GM13977 (cell line): ENCODE results near the gene GGA2.

Experiments used
- DNase-seq: peaks from one replicate; pipeline ENCODE4 v3.0.0; 2012; ENCODE audit warnings: low spot score
- in situ Hi-C: fragments of 300-500 bp; cut with MboI; formaldehyde crosslinking; loops from one replicate; pipeline ENCODE4 v1.12.0; 2022; ENCODE audit warnings: low sequenced_read_pairs, low pct_unique_long_range_greater_than_20kb, mixed read lengths, inconsistent platforms; ENCODE audit not compliant: unreplicated experiment
- TF ChIP-seq, protein P1 (sequence below): IDR thresholded peaks from 2 replicates; pipeline ENCODE4 v1.5.1; 2012; ENCODE audit warnings: mild to moderate bottlenecking, control low read depth; ENCODE audit not compliant: insufficient read depth; ENCODE audit errors: extremely low read depth, missing control alignments

Gene GGA2

DNA sequence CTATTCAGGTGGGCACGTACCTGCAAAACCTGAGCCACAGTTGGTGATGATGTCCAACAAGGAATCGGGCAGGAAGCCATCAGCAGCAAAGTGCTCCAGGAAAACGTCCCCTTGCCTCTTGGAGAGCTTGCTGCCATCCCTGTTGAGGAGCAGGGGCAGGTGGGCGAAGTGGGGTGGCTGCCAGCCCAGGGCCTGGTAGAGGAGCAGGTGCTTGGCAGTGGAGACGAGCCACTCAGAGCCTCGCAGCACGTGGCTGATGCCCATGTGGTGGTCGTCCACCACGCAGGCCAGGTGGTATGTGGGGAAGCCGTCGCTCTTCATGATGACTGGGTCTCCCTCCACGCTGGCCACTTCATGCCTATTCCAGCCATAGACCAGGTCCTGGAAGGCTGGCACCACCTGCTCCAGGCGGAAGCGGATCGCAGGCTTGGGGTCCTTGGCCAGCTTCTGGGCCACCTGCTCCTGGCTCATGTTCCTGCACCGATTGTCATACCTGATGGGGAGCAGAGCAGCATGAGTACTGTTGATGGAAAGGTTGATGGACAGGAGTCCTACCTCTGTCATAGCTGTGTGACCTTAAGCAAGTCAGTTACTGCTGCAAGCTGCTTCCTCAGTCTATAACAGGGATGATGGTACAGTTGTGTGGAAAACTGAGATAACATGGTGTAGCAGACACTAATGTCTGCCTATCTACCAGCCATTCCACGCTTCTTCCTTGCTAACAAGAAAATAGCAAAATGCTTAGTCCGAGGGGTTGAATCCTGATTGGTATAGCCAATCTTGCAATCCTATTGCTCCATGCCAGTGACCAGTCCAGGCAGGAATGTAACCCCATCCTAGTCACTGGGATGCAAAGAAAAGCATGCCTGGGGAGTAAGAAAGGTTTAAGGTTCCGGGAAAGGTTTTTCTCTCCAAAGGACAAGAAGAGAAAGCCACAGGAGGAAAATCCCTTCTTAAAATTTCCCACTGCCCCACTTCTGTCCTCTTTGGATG is 24.9 kb upstream of the GGA2 start:
- TF ChIP-seq, protein P1, sequence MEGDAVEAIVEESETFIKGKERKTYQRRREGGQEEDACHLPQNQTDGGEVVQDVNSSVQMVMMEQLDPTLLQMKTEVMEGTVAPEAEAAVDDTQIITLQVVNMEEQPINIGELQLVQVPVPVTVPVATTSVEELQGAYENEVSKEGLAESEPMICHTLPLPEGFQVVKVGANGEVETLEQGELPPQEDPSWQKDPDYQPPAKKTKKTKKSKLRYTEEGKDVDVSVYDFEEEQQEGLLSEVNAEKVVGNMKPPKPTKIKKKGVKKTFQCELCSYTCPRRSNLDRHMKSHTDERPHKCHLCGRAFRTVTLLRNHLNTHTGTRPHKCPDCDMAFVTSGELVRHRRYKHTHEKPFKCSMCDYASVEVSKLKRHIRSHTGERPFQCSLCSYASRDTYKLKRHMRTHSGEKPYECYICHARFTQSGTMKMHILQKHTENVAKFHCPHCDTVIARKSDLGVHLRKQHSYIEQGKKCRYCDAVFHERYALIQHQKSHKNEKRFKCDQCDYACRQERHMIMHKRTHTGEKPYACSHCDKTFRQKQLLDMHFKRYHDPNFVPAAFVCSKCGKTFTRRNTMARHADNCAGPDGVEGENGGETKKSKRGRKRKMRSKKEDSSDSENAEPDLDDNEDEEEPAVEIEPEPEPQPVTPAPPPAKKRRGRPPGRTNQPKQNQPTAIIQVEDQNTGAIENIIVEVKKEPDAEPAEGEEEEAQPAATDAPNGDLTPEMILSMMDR = no peak
- no peak for DNase-seq
- in situ Hi-C loops = no loop called here

DNA sequence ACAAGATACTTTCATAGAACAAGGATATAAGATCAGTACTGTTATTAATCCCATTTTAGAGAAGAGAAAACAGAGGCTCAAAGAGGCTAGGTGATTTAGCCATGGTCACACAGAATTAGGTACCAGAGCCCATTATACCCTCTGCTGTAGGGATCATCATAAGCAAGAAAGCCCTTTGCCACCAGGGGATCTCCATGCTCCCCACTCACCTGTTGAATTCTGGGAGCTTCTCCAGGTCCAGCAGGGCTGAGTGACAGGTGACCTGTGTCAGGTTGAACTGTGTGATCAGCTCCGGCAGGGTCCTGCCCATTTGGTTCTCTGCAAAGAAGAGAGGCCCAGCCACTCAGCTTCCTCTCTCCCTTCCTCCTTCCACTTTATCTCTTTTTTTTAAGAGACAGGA is 22.2 kb upstream of the GGA2 start:
- TF ChIP-seq, protein P1 = no peak
- in situ Hi-C loops = no loop called here
- no peak for DNase-seq

DNA sequence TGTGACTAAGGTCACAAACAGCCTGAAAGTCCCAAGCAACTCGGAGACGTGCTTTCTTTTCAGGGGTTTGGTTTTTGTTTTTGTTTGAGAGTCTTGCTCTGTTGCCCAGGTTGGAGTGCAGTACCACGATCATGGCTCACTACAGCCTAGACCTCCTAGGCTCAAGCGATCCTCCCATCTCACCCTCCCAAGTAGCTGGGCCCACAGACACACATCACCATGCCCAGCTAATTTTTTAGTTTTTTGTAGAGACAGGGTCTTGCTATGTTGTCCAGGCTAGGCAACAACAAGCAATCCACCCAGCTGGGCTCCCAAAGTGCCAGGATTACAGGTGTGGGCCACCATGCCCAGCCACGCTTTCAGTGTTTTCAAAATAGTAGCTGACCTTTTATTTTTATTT is 19.8 kb upstream of the GGA2 start:
- TF ChIP-seq, protein P1 = no peak
- DNase-seq = no peak
- in situ Hi-C loops = no loop called here

DNA sequence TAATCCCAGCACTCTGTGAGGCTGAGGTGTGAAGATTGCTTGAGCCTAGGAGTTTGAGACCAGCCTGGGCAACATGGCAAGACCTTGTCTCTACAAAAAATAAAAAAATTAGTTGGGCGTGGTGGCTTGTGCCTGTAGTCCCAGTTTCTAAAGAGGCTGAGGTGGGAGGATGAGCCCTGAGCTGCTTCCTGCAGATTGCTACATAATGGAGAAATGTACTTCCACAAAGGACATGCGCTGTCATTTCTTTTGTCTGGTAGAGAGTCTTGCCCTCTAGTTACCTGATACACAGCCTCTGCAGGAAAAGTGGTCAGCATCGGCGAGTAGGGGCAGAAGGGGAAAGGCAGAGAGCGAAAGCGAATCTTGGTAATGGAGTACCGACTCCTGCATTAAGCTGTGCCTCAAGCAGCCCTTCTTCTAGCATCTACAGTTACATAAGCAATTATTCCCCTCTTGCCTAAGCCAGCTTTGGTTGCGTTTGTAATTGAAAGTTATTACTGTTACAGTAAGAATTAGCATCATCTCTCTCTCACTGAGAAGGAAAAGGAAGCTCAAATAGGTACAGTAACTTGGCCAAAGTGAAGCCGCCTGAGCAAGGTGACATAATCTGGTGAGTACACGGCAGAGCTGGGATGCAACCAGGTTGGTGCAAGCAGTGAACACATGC is 18.5 kb upstream of the GGA2 start:
- TF ChIP-seq, protein P1 = no peak
- in situ Hi-C loops = no loop called here
- DNase-seq = no peak

DNA sequence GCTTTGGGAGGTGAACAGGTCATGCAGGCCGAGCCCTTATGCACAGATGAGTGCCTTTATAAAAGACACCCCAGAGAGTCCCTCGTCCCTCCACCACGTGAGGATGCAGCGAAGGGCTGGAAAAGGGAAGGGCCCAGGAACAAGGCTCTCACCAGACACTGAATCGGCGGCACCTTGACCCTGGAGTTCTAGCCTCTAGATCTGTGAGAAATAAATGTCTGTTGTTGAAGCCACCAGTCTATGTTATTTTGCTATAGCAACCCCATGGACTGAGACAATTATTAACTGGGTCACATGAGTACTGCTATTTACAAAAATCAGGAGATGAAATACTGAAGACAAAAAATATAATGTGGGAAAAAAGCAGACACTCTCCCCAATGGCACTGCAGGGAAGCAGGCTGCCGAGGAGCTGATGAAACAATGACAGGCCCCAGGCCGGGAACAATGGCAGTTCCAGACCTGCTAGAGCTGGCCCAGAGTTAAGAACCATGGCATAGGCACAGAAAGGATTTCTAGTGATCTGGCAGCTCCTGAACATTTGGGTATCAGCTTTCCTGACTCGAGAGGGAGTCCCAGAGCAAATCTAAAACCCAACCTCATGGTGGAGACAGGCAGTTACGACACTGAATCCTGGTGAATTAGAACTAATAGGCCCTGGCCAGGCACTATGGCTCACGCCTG is 17.8 kb upstream of the GGA2 start:
- no peak for DNase-seq
- in situ Hi-C loops = no loop called here
- TF ChIP-seq, protein P1 = no peak

DNA sequence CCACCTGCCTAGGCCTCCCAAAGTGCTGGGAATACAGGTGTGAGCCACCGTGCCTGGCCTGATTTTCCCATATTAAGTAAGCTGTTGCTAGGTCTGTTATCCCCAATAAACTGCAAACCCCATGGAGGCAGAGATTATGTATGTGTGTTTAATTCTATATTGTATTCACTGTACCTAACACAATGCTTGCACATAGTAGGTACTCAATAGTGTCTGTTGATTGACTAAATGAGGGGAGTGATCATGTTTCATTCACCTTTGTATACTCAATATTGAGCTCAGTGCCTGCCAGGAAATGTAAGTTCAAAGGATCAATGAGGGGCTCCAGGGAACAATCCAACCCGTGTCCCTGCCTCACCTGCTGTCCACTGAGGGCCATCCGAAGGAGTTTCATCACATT is 14.6 kb upstream of the GGA2 start:
- DNase-seq = no peak
- in situ Hi-C loops = no loop called here
- TF ChIP-seq, protein P1 = no peak
